SK-N-SH (cell line): ENCODE results near the gene HOXB6.

Source experiments
- CTCF ChIP-seq: fragments of 200-600 bp; sonication (generic); IDR thresholded peaks from 2 replicates; pipeline ENCODE4 v1.6.1; 2017; ENCODE audit warnings: antibody characterized with exemption, mild to moderate bottlenecking, moderate library complexity
- EP300 ChIP-seq, 2 experiments: IDR thresholded peaks; 2 replicates each; pipeline versions ENCODE4 v1.4.0 to v1.6.1; 2012; ENCODE audit warnings: borderline replicate concordance in 1 of 2, low read depth in 1 of 2, low read length in 1 of 2
- FOXJ3 ChIP-seq: sonication (generic); formaldehyde crosslinking; IDR thresholded peaks from 2 replicates; pipeline ENCODE4 v1.5.1; 2020; ENCODE audit warnings: mild to moderate bottlenecking, missing genetic modification reagents
- GABPA ChIP-seq: IDR thresholded peaks from 2 replicates; pipeline ENCODE4 v1.4.0; 2012; ENCODE audit warnings: low read depth, mild to moderate bottlenecking
- MEF2A ChIP-seq: IDR thresholded peaks from 2 replicates; pipeline ENCODE4 v1.4.0; 2012; ENCODE audit warnings: low read depth, borderline replicate concordance
- POLR2AphosphoS5 ChIP-seq: IDR thresholded peaks from 2 replicates; pipeline ENCODE4 v1.6.1; 2012; ENCODE audit warnings: low read depth, low read length
- RAD21 ChIP-seq: IDR thresholded peaks from 2 replicates; pipeline ENCODE4 v1.6.1; 2012; ENCODE audit warnings: mild to moderate bottlenecking, low read length
- RXRA ChIP-seq: IDR thresholded peaks from 2 replicates; pipeline ENCODE4 v1.4.0; 2012; ENCODE audit warnings: low read depth, mild to moderate bottlenecking, borderline replicate concordance
- TAF1 ChIP-seq: IDR thresholded peaks from 2 replicates; pipeline ENCODE4 v1.6.1; 2012; ENCODE audit warnings: low read depth, mild to moderate bottlenecking, low read length, moderate library complexity, borderline replicate concordance
- USF2 ChIP-seq: fragments of 150-350 bp; IDR thresholded peaks from 2 replicates; pipeline ENCODE4 v1.6.1; 2017; ENCODE audit warnings: antibody characterized with exemption, low read length, low read depth, borderline replicate concordance
- YY1 ChIP-seq: IDR thresholded peaks from 2 replicates; pipeline ENCODE4 v1.4.0; 2012; ENCODE audit warnings: low read depth, mild to moderate bottlenecking
- ZBTB33 ChIP-seq: IDR thresholded peaks from 2 replicates; pipeline ENCODE4 v1.4.0; 2012; ENCODE audit warnings: low read depth, borderline replicate concordance

- TF ChIP-seq CTCF (no peak), YY1 (no peak), TAF1 (no peak), RXRA (no peak), RAD21 (no peak), ZBTB33 (no peak), EP300 (IDR thresholded peaks at IDR 0.05; ENCODE audit: borderline replicate concordance in 1 of 2, low read depth in 1 of 2, low read length in 1 of 2) (no peak), FOXJ3 (no peak), USF2 (no peak), GABPA (no peak), MEF2A (no peak), POLR2AphosphoS5 (no peak)
Observed at GRCh38 chr17:48634493-48635208, 29.9 kb upstream of the HOXB6 start.
